ENCODE results near the gene WIPF1. TPM values are rescaled to one million over a fixed set of nuclear protein-coding genes. Genes with fewer than 3 reads are reported as not detected.
"Not testable (repeated sequence)": the region's sequence is repeated elsewhere in the genome, so short reads cannot be mapped to it uniquely, and the experiment has no call there.

Gene WIPF1
- total RNA-seq, 2 donors from 2014 or later = 368 to 424 TPM

- H3K27me3 Mint-ChIP-seq = no peaks in the 10 kb centered on the region
- H3K9me3 ChIP-seq (ENCODE audit: control insufficient read depth, low read length, poor library complexity, severe bottlenecking) = no peaks in the 10 kb centered on the region
- DNase-seq = no peak
- H3K4me1 Mint-ChIP-seq = peaks cover 26% of the 10 kb centered on the region
- H3K36me3 Mint-ChIP-seq (ENCODE audit: low read depth) = peaks cover 2% of the 10 kb centered on the region
- ATAC-seq = no peak
- H3K4me3 Mint-ChIP-seq = no peak overlapping the region
- H3K27ac Mint-ChIP-seq = peak overlapping the region; percentile 92
Measured at GRCh38 chr2:174552880-174553279, 44.7 kb downstream of the WIPF1 start.

GRCh38 chr2:174551697-174552096 lies 45.9 kb downstream of the WIPF1 start:
- DNase-seq (no peak), ATAC-seq (no peak)
- Mint-ChIP-seq H3K27ac (peak overlapping the region; percentile 92), H3K27me3 (no peaks in the 10 kb centered on the region), H3K4me3 (no peak overlapping the region), H3K4me1 (peaks cover 33% of the 10 kb centered on the region), H3K36me3 (ENCODE audit: low read depth) (peaks cover 3% of the 10 kb centered on the region)
- no peaks in the 10 kb centered on the region for H3K9me3 ChIP-seq (ENCODE audit: control insufficient read depth, low read length, poor library complexity, severe bottlenecking)

GRCh38 chr2:174548646-174549045 lies 49.0 kb downstream of the WIPF1 start:
- H3K9me3 ChIP-seq (ENCODE audit: control insufficient read depth, low read length, poor library complexity, severe bottlenecking); DNase-seq; H3K36me3 Mint-ChIP-seq (ENCODE audit: low read depth); ATAC-seq; H3K27me3 Mint-ChIP-seq; H3K4me3 Mint-ChIP-seq; H3K27ac Mint-ChIP-seq: not testable (repeated sequence)
- peaks cover 17% of the 10 kb centered on the region for H3K4me1 Mint-ChIP-seq

- H3K4me3 Mint-ChIP-seq; DNase-seq; H3K27me3 Mint-ChIP-seq; ATAC-seq; H3K36me3 Mint-ChIP-seq (ENCODE audit: low read depth); H3K9me3 ChIP-seq (ENCODE audit: control insufficient read depth, low read length, poor library complexity, severe bottlenecking); H3K27ac Mint-ChIP-seq: not testable (repeated sequence)
- peaks cover 22% of the 10 kb centered on the region for H3K4me1 Mint-ChIP-seq
Measured at GRCh38 chr2:174548021-174548420, 49.6 kb downstream of the WIPF1 start.

GRCh38 chr2:174546519-174547506 lies 50.8 kb downstream of the WIPF1 start:
- ATAC-seq = peak; percentile 90
- Mint-ChIP-seq H3K4me1 (peaks cover 17% of the 10 kb centered on the region), H3K27me3 (no peaks in the 10 kb centered on the region), H3K27ac (peak overlapping the region; percentile 68), H3K36me3 (ENCODE audit: low read depth) (peaks cover 3% of the 10 kb centered on the region), H3K4me3 (peak overlapping the region; percentile 86)
- no peaks in the 10 kb centered on the region for H3K9me3 ChIP-seq (ENCODE audit: control insufficient read depth, low read length, poor library complexity, severe bottlenecking)
- DNase-seq = peak in 1 of 3 donors; percentile 27

- no peak overlapping the region for H3K4me3 Mint-ChIP-seq
- H3K4me1 Mint-ChIP-seq = peaks cover 15% of the 10 kb centered on the region
- peak overlapping the region; percentile 53 for H3K27ac Mint-ChIP-seq
Measured at GRCh38 chr2:174545240-174545639, 52.4 kb downstream of the WIPF1 start.

GRCh38 chr2:174544802-174545201 lies 52.8 kb downstream of the WIPF1 start:
- ATAC-seq = no peak
- Mint-ChIP-seq H3K27me3 (no peaks in the 10 kb centered on the region), H3K36me3 (ENCODE audit: low read depth) (peaks cover 3% of the 10 kb centered on the region), H3K4me1 (peaks cover 15% of the 10 kb centered on the region), H3K4me3 (no peak overlapping the region), H3K27ac (peak overlapping the region; percentile 53)
- H3K9me3 ChIP-seq (ENCODE audit: control insufficient read depth, low read length, poor library complexity, severe bottlenecking) = no peaks in the 10 kb centered on the region
- no peak for DNase-seq

More at GRCh38 chr2:174545240-174545639, 52.4 kb downstream of the WIPF1 start:
- DNase-seq = no peak
- Mint-ChIP-seq H3K27me3 (no peaks in the 10 kb centered on the region), H3K36me3 (ENCODE audit: low read depth) (peaks cover 3% of the 10 kb centered on the region)
- no peak for ATAC-seq
- no peaks in the 10 kb centered on the region for H3K9me3 ChIP-seq (ENCODE audit: control insufficient read depth, low read length, poor library complexity, severe bottlenecking)

- Mint-ChIP-seq H3K36me3 (ENCODE audit: low read depth) (peaks cover 3% of the 10 kb centered on the region), H3K27ac (no peak overlapping the region), H3K27me3 (no peaks in the 10 kb centered on the region), H3K4me1 (peaks cover 18% of the 10 kb centered on the region), H3K4me3 (no peak overlapping the region)
- ATAC-seq (no peak), DNase-seq (no peak)
- H3K9me3 ChIP-seq (ENCODE audit: control insufficient read depth, low read length, poor library complexity, severe bottlenecking) = no peaks in the 10 kb centered on the region
Measured at GRCh38 chr2:174544156-174544555, 53.4 kb downstream of the WIPF1 start.

GRCh38 chr2:174540893-174541292 lies 56.7 kb downstream of the WIPF1 start:
- Mint-ChIP-seq H3K36me3 (ENCODE audit: low read depth) (no peaks in the 10 kb centered on the region), H3K27me3 (peaks cover 9% of the 10 kb centered on the region), H3K4me3 (no peak overlapping the region), H3K4me1 (peaks cover 10% of the 10 kb centered on the region), H3K27ac (no peak overlapping the region)
- no peak for ATAC-seq
- no peak for DNase-seq
- no peaks in the 10 kb centered on the region for H3K9me3 ChIP-seq (ENCODE audit: control insufficient read depth, low read length, poor library complexity, severe bottlenecking)

- no peak for ATAC-seq
Measured at GRCh38 chr2:174535757-174536703, 61.6 kb downstream of the WIPF1 start.

GRCh38 chr2:174535083-174535482 lies 62.5 kb downstream of the WIPF1 start:
- no peaks in the 10 kb centered on the region for H3K36me3 Mint-ChIP-seq (ENCODE audit: low read depth)
- DNase-seq (no peak), ATAC-seq (no peak)
- peaks cover 20% of the 10 kb centered on the region for H3K27me3 Mint-ChIP-seq
- peak overlapping the region; percentile 3 for H3K27ac Mint-ChIP-seq
- no peaks in the 10 kb centered on the region for H3K9me3 ChIP-seq (ENCODE audit: control insufficient read depth, low read length, poor library complexity, severe bottlenecking)
- no peak overlapping the region for H3K4me3 Mint-ChIP-seq
- peaks cover 6% of the 10 kb centered on the region for H3K4me1 Mint-ChIP-seq

More at GRCh38 chr2:174535757-174536703, 61.6 kb downstream of the WIPF1 start:
- Mint-ChIP-seq H3K4me1 (peaks cover 5% of the 10 kb centered on the region), H3K36me3 (ENCODE audit: low read depth) (no peaks in the 10 kb centered on the region), H3K27ac (peak overlapping the region; percentile 3), H3K27me3 (peaks cover 20% of the 10 kb centered on the region), H3K4me3 (no peak overlapping the region)
- H3K9me3 ChIP-seq (ENCODE audit: control insufficient read depth, low read length, poor library complexity, severe bottlenecking) = no peaks in the 10 kb centered on the region
- DNase-seq = no peak

- Mint-ChIP-seq H3K27ac (no peak overlapping the region), H3K27me3 (peaks cover under 1% of the 10 kb centered on the region), H3K36me3 (ENCODE audit: low read depth) (peaks cover 3% of the 10 kb centered on the region), H3K4me1 (peaks cover 2% of the 10 kb centered on the region), H3K4me3 (no peak overlapping the region)
- ATAC-seq (no peak), DNase-seq (no peak)
- no peaks in the 10 kb centered on the region for H3K9me3 ChIP-seq (ENCODE audit: control insufficient read depth, low read length, poor library complexity, severe bottlenecking)
Measured at GRCh38 chr2:174529916-174530315, 67.7 kb downstream of the WIPF1 start.

- DNase-seq = no peak
- no peaks in the 10 kb centered on the region for H3K27me3 Mint-ChIP-seq
- ATAC-seq = no peak
- peaks cover 3% of the 10 kb centered on the region for H3K36me3 Mint-ChIP-seq (ENCODE audit: low read depth)
- no peaks in the 10 kb centered on the region for H3K9me3 ChIP-seq (ENCODE audit: control insufficient read depth, low read length, poor library complexity, severe bottlenecking)
- no peak overlapping the region for H3K27ac Mint-ChIP-seq
- no peak overlapping the region for H3K4me3 Mint-ChIP-seq
- peaks cover 5% of the 10 kb centered on the region for H3K4me1 Mint-ChIP-seq
Measured at GRCh38 chr2:174527959-174528358, 69.6 kb downstream of the WIPF1 start.

All from T-helper 17 cell (primary cell).